ENCODE data around the gene DEPDC1B.

GRCh38 chr5:60671899-60672692 is 27.9 kb downstream of the DEPDC1B start:
- no peak for TF ChIP-seq CTCF (IDR thresholded peaks at IDR 0.05)
- no peak for TF ChIP-seq POLR2A (IDR thresholded peaks at IDR 0.05)
